Fibroblast of upper back skin (primary cell): ENCODE measurements around the gene AGPAT1.
A peak's percentile ranks its signal among the peaks of the same experiment; 100 is the strongest.

ENCODE experiments used
- DNase-seq: peaks from one replicate; pipeline ENCODE4 v3.0.0-alpha.2; 2013

AGPAT1 gene

GRCh38 chr6:32168807-32169591 lies 6.9 kb downstream of the AGPAT1 start:
- DNase-seq, result peak; percentile 36

- DNase-seq, result no peak
Observed at GRCh38 chr6:32168350-32168749, 7.5 kb downstream of the AGPAT1 start.

- no peak for DNase-seq
Observed at GRCh38 chr6:32167761-32168262, 8.1 kb downstream of the AGPAT1 start.

- no peak for DNase-seq
Observed at GRCh38 chr6:32167154-32167760, 8.6 kb downstream of the AGPAT1 start.

GRCh38 chr6:32166411-32167061 lies 9.3 kb downstream of the AGPAT1 start:
- DNase-seq, result no peak

- no peak for DNase-seq
Observed at GRCh38 chr6:32164295-32164694, 11.6 kb downstream of the AGPAT1 start, which contains the start of gene EGFL8. EGFL8 (plus strand) TSS chr6:32164595; CDS start chr6:32166166, 1,571 bp downstream.

GRCh38 chr6:32163559-32164258 lies 12.2 kb downstream of the AGPAT1 start:
- DNase-seq, result no peak

GRCh38 chr6:32158052-32158451 lies 17.8 kb downstream of the AGPAT1 start:
- DNase-seq, result no peak

GRCh38 chr6:32156891-32157290 lies 19.0 kb downstream of the AGPAT1 start:
- DNase-seq, result no peak

GRCh38 chr6:32154514-32155161 lies 21.2 kb downstream of the AGPAT1 start:
- peak; percentile 63 for DNase-seq

- peak; percentile 94 for DNase-seq
Observed at GRCh38 chr6:32153564-32154513, 22.0 kb downstream of the AGPAT1 start, which contains the start of gene PPT2. PPT2 (plus strand) TSS chr6:32154141; CDS start chr6:32154595, 454 bp downstream.

GRCh38 chr6:32152769-32153563 lies 22.9 kb downstream of the AGPAT1 start:
- DNase-seq, result peak; percentile 34

- DNase-seq, result no peak
Observed at GRCh38 chr6:32151863-32152768, 23.8 kb downstream of the AGPAT1 start, which contains the start of gene PRRT1. PRRT1 (minus strand) TSS chr6:32151939; CDS start chr6:32151827, 112 bp downstream.

GRCh38 chr6:32151181-32151862 lies 24.6 kb downstream of the AGPAT1 start:
- DNase-seq, result no peak

- DNase-seq, result no peak
Observed at GRCh38 chr6:32149932-32150870, 25.7 kb downstream of the AGPAT1 start.

GRCh38 chr6:32149092-32149755 lies 26.7 kb downstream of the AGPAT1 start:
- no peak for DNase-seq
